Measurements from ENCODE around the gene TUBB4A. TPM values are rescaled to one million over a fixed set of nuclear protein-coding genes. Genes with fewer than 3 reads are reported as not detected.

The TUBB4A gene
- total RNA-seq, 2 experiments from 2014 or later, result 6.4 to 7.0 TPM

- Mint-ChIP-seq H3K9me3 (no peaks in the 10 kb centered on the region), H3K36me3 (ENCODE audit: low read depth) (peaks cover 1% of the 10 kb centered on the region), H3K4me1 (ENCODE audit: low read depth) (peaks cover 30% of the 10 kb centered on the region), H3K27ac (no peak overlapping the region), H3K27me3 (ENCODE audit: low read depth) (no peaks in the 10 kb centered on the region), H3K4me3 (no peak overlapping the region)
- CTCF ChIA-PET, result no interaction called here
- no peak for DNase-seq
- intact Hi-C loops (cut with micrococcal nuclease), result loop anchor here (5.0 kb wide), 2 partner anchors 57 to 122 kb away; partner anchors contain the start of gene CLPP
Observed at GRCh38 chr19:6484230-6484629, 17.9 kb downstream of the TUBB4A start.

- CTCF ChIA-PET, result interaction anchor here (1.3 kb wide), 1 partner anchor 16 kb away, joined by 7 read pairs; no protein-coding TSS in a partner anchor
- Mint-ChIP-seq H3K27me3 (ENCODE audit: low read depth) (no peaks in the 10 kb centered on the region), H3K27ac (peak overlapping the region; percentile 94), H3K4me1 (ENCODE audit: low read depth) (peaks cover 31% of the 10 kb centered on the region), H3K9me3 (no peaks in the 10 kb centered on the region), H3K4me3 (no peak overlapping the region), H3K36me3 (ENCODE audit: low read depth) (peaks cover 1% of the 10 kb centered on the region)
- DNase-seq, result no peak
- intact Hi-C loops (cut with micrococcal nuclease), result loop anchor here (2.0 to 5.0 kb wide), 3 partner anchors 18 to 121 kb away; partner anchors contain the start of gene CLPP
Observed at GRCh38 chr19:6483235-6483634, 18.9 kb downstream of the TUBB4A start.

GRCh38 chr19:6482343-6482686, 19.8 kb downstream of the TUBB4A start:
- peak; percentile 29 for DNase-seq
- H3K27me3 Mint-ChIP-seq (ENCODE audit: low read depth), result no peaks in the 10 kb centered on the region
- H3K4me1 Mint-ChIP-seq (ENCODE audit: low read depth), result peaks cover 31% of the 10 kb centered on the region
- peak overlapping the region; percentile 94 for H3K27ac Mint-ChIP-seq
- intact Hi-C loops (cut with micrococcal nuclease), result loop anchor here (2.0 to 5.0 kb wide), 3 partner anchors 18 to 120 kb away; partner anchors contain the start of gene CLPP
- CTCF ChIA-PET, result interaction anchor here (1.0 to 1.8 kb wide), 4 partner anchors 9 to 382 kb away, joined by 5 to 7 read pairs (median 6); no protein-coding TSS in a partner anchor
- H3K36me3 Mint-ChIP-seq (ENCODE audit: low read depth), result peaks cover 3% of the 10 kb centered on the region
- H3K9me3 Mint-ChIP-seq, result no peaks in the 10 kb centered on the region
- H3K4me3 Mint-ChIP-seq, result peak overlapping the region; percentile 95

- Mint-ChIP-seq H3K36me3 (ENCODE audit: low read depth) (peaks cover 5% of the 10 kb centered on the region), H3K4me3 (peak within 1 kb of the TSS; percentile 95), H3K27me3 (ENCODE audit: low read depth) (no peaks in the 10 kb centered on the region), H3K9me3 (no peaks in the 10 kb centered on the region), H3K4me1 (ENCODE audit: low read depth) (peaks cover 31% of the 10 kb centered on the region), H3K27ac (peak within 1 kb of the TSS; percentile 94)
- CTCF ChIA-PET, result interaction anchor here (0.5 to 1.8 kb wide), 9 partner anchors 10 to 382 kb away, joined by 3 to 7 read pairs (median 5); partner anchors contain the start of gene SLC25A23
- intact Hi-C loops (cut with micrococcal nuclease), result loop anchor here (1.0 to 5.0 kb wide), 4 partner anchors 19 to 119 kb away; partner anchors contain the start of gene CLPP
- peak; percentile 86 for DNase-seq
Observed at GRCh38 chr19:6481541-6482342, 20.4 kb downstream of the TUBB4A start, which contains the start of gene DENND1C. Gene DENND1C (minus strand): TSS chr19:6481787. CDS start chr19:6481695, 92 bp downstream.

- peak overlapping the region; percentile 94 for H3K27ac Mint-ChIP-seq
- H3K9me3 Mint-ChIP-seq, result no peaks in the 10 kb centered on the region
- CTCF ChIA-PET, result interaction anchor here (1.0 to 1.8 kb wide), 6 partner anchors 17 to 383 kb away, joined by 3 to 6 read pairs (median 4); partner anchors contain the start of gene SLC25A23
- peaks cover 12% of the 10 kb centered on the region for H3K36me3 Mint-ChIP-seq (ENCODE audit: low read depth)
- peak overlapping the region; percentile 95 for H3K4me3 Mint-ChIP-seq
- H3K4me1 Mint-ChIP-seq (ENCODE audit: low read depth), result peaks cover 31% of the 10 kb centered on the region
- DNase-seq, result peak; percentile 38
- intact Hi-C loops (cut with micrococcal nuclease), result loop anchor here (1.0 to 5.0 kb wide), 3 partner anchors 21 to 119 kb away; partner anchors contain the start of gene CLPP
- H3K27me3 Mint-ChIP-seq (ENCODE audit: low read depth), result no peaks in the 10 kb centered on the region
Observed at GRCh38 chr19:6480848-6481415, 21.2 kb downstream of the TUBB4A start.

- no peak for DNase-seq
- Mint-ChIP-seq H3K36me3 (ENCODE audit: low read depth) (peaks cover 12% of the 10 kb centered on the region), H3K27ac (peak overlapping the region; percentile 43), H3K27me3 (ENCODE audit: low read depth) (no peaks in the 10 kb centered on the region), H3K4me1 (ENCODE audit: low read depth) (peaks cover 31% of the 10 kb centered on the region), H3K4me3 (peak overlapping the region; percentile 95), H3K9me3 (no peaks in the 10 kb centered on the region)
- intact Hi-C loops (cut with micrococcal nuclease), result loop anchor here (5.0 kb wide), 2 partner anchors 53 to 118 kb away; partner anchors contain the start of gene CLPP
- CTCF ChIA-PET, result no interaction called here
Observed at GRCh38 chr19:6479836-6480398, 22.2 kb downstream of the TUBB4A start.

DNA sequence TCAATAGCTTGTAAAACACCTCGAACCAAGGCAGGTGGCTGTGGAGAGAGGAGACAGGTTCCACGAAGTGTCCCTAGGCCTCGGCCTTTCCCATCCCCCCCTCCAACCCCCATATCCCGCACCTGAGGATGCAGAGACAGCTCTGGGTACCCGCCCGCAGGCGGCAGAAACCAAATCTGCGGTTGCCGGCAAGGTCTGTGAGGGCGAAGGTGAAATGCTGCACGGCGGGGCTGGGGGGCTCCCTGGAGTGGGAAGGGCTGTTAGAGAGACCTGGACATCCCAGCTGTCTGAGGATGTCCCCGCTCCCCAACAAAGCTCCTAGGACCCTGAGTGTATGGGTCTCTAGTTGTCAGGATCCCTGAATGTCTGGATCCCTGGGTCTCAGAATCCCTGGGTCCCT, 23.3 kb downstream of the TUBB4A start:
- Mint-ChIP-seq H3K27ac (no peak overlapping the region), H3K27me3 (ENCODE audit: low read depth) (no peaks in the 10 kb centered on the region), H3K4me1 (ENCODE audit: low read depth) (peaks cover 31% of the 10 kb centered on the region), H3K4me3 (no peak overlapping the region), H3K9me3 (no peaks in the 10 kb centered on the region), H3K36me3 (ENCODE audit: low read depth) (peaks cover 15% of the 10 kb centered on the region)
- intact Hi-C loops (cut with micrococcal nuclease), result no loop called here
- DNase-seq, result no peak
- CTCF ChIA-PET, result no interaction called here

GRCh38 chr19:6476896-6477431, 25.1 kb downstream of the TUBB4A start:
- DNase-seq, result no peak
- Mint-ChIP-seq H3K4me1 (ENCODE audit: low read depth) (peaks cover 18% of the 10 kb centered on the region), H3K9me3 (no peaks in the 10 kb centered on the region), H3K27ac (no peak overlapping the region), H3K27me3 (ENCODE audit: low read depth) (no peaks in the 10 kb centered on the region), H3K4me3 (no peak overlapping the region), H3K36me3 (ENCODE audit: low read depth) (peaks cover 18% of the 10 kb centered on the region)
- CTCF ChIA-PET, result no interaction called here
- intact Hi-C loops (cut with micrococcal nuclease), result no loop called here

GRCh38 chr19:6476155-6476895, 25.8 kb downstream of the TUBB4A start:
- peaks cover 15% of the 10 kb centered on the region for H3K4me1 Mint-ChIP-seq (ENCODE audit: low read depth)
- H3K27me3 Mint-ChIP-seq (ENCODE audit: low read depth), result no peaks in the 10 kb centered on the region
- intact Hi-C loops (cut with micrococcal nuclease), result no loop called here
- H3K9me3 Mint-ChIP-seq, result no peaks in the 10 kb centered on the region
- peaks cover 16% of the 10 kb centered on the region for H3K36me3 Mint-ChIP-seq (ENCODE audit: low read depth)
- peak; percentile 70 for DNase-seq
- H3K4me3 Mint-ChIP-seq, result no peak overlapping the region
- H3K27ac Mint-ChIP-seq, result no peak overlapping the region
- CTCF ChIA-PET, result no interaction called here

DNA sequence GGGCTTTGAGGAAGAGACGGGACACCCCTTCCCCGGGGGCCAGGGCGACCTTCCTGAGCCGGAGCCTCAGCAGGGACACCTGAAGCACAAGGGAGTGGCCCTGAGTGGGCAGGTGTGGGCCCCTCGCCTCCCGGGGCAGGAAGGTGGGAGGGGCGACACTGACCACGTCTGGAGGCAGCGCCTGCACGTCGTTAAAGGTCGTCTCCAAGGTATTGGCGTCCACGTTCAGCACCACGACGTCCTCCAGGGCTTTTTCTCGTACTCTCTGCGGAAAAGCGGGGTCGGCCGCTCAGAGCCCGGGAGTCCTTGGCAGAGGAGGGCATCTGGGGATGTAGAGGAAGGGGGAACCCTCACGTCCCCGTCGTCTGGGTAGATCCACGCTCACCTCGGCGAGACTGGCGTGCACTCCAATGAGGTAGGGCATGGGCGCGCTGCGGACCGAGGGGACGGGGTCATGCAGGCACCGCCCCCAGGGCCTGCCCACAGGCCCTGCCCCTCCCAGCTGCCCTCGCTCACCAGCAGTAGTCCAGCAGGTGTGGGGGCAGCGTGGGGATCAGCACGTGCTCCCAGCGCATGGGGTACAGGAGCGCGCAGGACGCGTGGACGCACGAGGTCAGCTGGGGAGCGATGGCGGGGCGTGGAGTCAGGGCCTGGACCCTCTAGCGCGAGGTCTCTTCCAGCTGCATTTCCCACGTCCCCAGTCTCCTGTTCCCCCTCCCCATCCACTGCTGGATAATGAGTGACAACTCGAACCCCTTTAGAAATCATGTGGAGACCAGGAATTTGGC, 26.6 kb downstream of the TUBB4A start:
- peaks cover 18% of the 10 kb centered on the region for H3K36me3 Mint-ChIP-seq (ENCODE audit: low read depth)
- CTCF ChIA-PET, result no interaction called here
- no peak overlapping the region for H3K27ac Mint-ChIP-seq
- intact Hi-C loops (cut with micrococcal nuclease), result no loop called here
- H3K27me3 Mint-ChIP-seq (ENCODE audit: low read depth), result no peaks in the 10 kb centered on the region
- peaks cover 11% of the 10 kb centered on the region for H3K4me1 Mint-ChIP-seq (ENCODE audit: low read depth)
- no peak for DNase-seq
- no peak overlapping the region for H3K4me3 Mint-ChIP-seq
- no peaks in the 10 kb centered on the region for H3K9me3 Mint-ChIP-seq

DNA sequence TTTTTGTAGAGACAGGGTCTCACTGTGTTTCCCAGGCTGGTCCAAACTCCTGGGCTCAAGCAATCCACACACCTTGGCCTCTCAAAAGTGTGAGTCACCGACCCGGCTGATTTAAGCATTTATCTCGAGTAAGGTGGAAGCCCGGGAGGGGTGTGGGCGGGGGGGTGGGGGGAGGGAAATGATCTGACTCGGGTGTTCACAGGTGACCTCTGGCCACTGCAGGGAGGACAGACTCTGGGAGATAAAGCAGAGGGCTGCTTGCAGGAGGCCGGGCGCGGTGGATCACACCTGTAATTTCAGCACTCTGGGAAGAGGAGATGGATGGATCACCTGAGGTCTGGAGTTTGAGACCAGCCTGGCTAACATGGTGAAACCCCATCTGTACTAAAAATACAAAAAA, 28.5 kb downstream of the TUBB4A start:
- no peak for DNase-seq
- Mint-ChIP-seq H3K4me1 (ENCODE audit: low read depth) (no peaks in the 10 kb centered on the region), H3K9me3 (no peaks in the 10 kb centered on the region), H3K27me3 (ENCODE audit: low read depth) (no peaks in the 10 kb centered on the region), H3K27ac (no peak overlapping the region), H3K4me3 (no peak overlapping the region), H3K36me3 (ENCODE audit: low read depth) (peaks cover 22% of the 10 kb centered on the region)
- intact Hi-C loops (cut with micrococcal nuclease), result no loop called here
- CTCF ChIA-PET, result interaction anchor here (1.1 kb wide), 1 partner anchor 31 kb away, joined by 3 read pairs; no protein-coding TSS in a partner anchor

Measured in activated naive CD4-positive, alpha-beta T cell treated with anti-CD3 and anti-CD28 coated beads for 36 hours (primary cell).